Measurements from ENCODE around the gene ZCCHC24. TPM values are rescaled to one million over a fixed set of nuclear protein-coding genes. Genes with fewer than 3 reads are reported as not detected.

ZCCHC24 gene
- total RNA-seq, 1 donor from 2014 or later: 1.6 TPM

- no peak overlapping the region for H3K27ac Mint-ChIP-seq
- peaks cover 24% of the 10 kb centered on the region for H3K27me3 Mint-ChIP-seq
- no peaks in the 10 kb centered on the region for H3K36me3 Mint-ChIP-seq (ENCODE audit: insufficient read depth)
- no peaks in the 10 kb centered on the region for H3K4me1 Mint-ChIP-seq (ENCODE audit: low read depth)
- H3K9me3 Mint-ChIP-seq (ENCODE audit: low read depth): no peaks in the 10 kb centered on the region
- no peak for TF ChIP-seq CTCF (IDR thresholded peaks at IDR 0.05; ENCODE audit: unreplicated experiment)
- DNase-seq (ENCODE audit: low spot score, unreplicated experiment): no peak
- no peak overlapping the region for H3K4me3 Mint-ChIP-seq (ENCODE audit: low read depth)
Measured at GRCh38 chr10:79393221-79393923, 52.1 kb downstream of the ZCCHC24 start.

GRCh38 chr10:79392506-79393176 is 52.8 kb downstream of the ZCCHC24 start:
- no peak for TF ChIP-seq CTCF (IDR thresholded peaks at IDR 0.05; ENCODE audit: unreplicated experiment)
- Mint-ChIP-seq H3K9me3 (ENCODE audit: low read depth) (no peaks in the 10 kb centered on the region), H3K36me3 (ENCODE audit: insufficient read depth) (no peaks in the 10 kb centered on the region), H3K27ac (no peak overlapping the region), H3K27me3 (peaks cover 23% of the 10 kb centered on the region), H3K4me3 (ENCODE audit: low read depth) (no peak overlapping the region), H3K4me1 (ENCODE audit: low read depth) (no peaks in the 10 kb centered on the region)
- DNase-seq (ENCODE audit: low spot score, unreplicated experiment): no peak

GRCh38 chr10:79392020-79392398 is 53.4 kb downstream of the ZCCHC24 start:
- no peak overlapping the region for H3K4me3 Mint-ChIP-seq (ENCODE audit: low read depth)
- H3K9me3 Mint-ChIP-seq (ENCODE audit: low read depth): no peaks in the 10 kb centered on the region
- no peaks in the 10 kb centered on the region for H3K4me1 Mint-ChIP-seq (ENCODE audit: low read depth)
- no peak overlapping the region for H3K27ac Mint-ChIP-seq
- no peak for TF ChIP-seq CTCF (IDR thresholded peaks at IDR 0.05; ENCODE audit: unreplicated experiment)
- no peak for DNase-seq (ENCODE audit: low spot score, unreplicated experiment)
- H3K36me3 Mint-ChIP-seq (ENCODE audit: insufficient read depth): no peaks in the 10 kb centered on the region
- H3K27me3 Mint-ChIP-seq: peaks cover 18% of the 10 kb centered on the region

GRCh38 chr10:79391231-79392019 is 54.0 kb downstream of the ZCCHC24 start:
- H3K27me3 Mint-ChIP-seq: peaks cover 17% of the 10 kb centered on the region
- no peak for DNase-seq (ENCODE audit: low spot score, unreplicated experiment)
- H3K36me3 Mint-ChIP-seq (ENCODE audit: insufficient read depth): no peaks in the 10 kb centered on the region
- H3K27ac Mint-ChIP-seq: no peak overlapping the region
- no peak for TF ChIP-seq CTCF (IDR thresholded peaks at IDR 0.05; ENCODE audit: unreplicated experiment)
- H3K9me3 Mint-ChIP-seq (ENCODE audit: low read depth): no peaks in the 10 kb centered on the region
- no peak overlapping the region for H3K4me3 Mint-ChIP-seq (ENCODE audit: low read depth)
- no peaks in the 10 kb centered on the region for H3K4me1 Mint-ChIP-seq (ENCODE audit: low read depth)

- peaks cover 13% of the 10 kb centered on the region for H3K27me3 Mint-ChIP-seq
- no peaks in the 10 kb centered on the region for H3K9me3 Mint-ChIP-seq (ENCODE audit: low read depth)
- no peak overlapping the region for H3K4me3 Mint-ChIP-seq (ENCODE audit: low read depth)
- no peak for DNase-seq (ENCODE audit: low spot score, unreplicated experiment)
- no peak overlapping the region for H3K27ac Mint-ChIP-seq
- no peak for TF ChIP-seq CTCF (IDR thresholded peaks at IDR 0.05; ENCODE audit: unreplicated experiment)
- H3K36me3 Mint-ChIP-seq (ENCODE audit: insufficient read depth): no peaks in the 10 kb centered on the region
- H3K4me1 Mint-ChIP-seq (ENCODE audit: low read depth): no peaks in the 10 kb centered on the region
Measured at GRCh38 chr10:79390551-79391229, 54.7 kb downstream of the ZCCHC24 start.

All from progenitor cell of endocrine pancreas (in vitro differentiated cells).